Caco-2 (cell line): ENCODE data around the gene SLC5A11. TPM values are rescaled to one million over a fixed set of nuclear protein-coding genes. Genes with fewer than 3 reads are reported as not detected.

Source experiments
- BruUV-seq: library from RNA; stranded (reverse); fragments of 400-500 nt; replicated peaks from 2 replicates; lab custom pipeline; 2021; lab: Mats Ljungman, UMichigan
- CTCF ChIA-PET: fragments of 300-600 bp; sonication (Branson Sonifier 250); formaldehyde crosslinking; loops from one replicate; lab custom pipeline; 2022; ENCODE audit warnings: antibody characterized with exemption; lab: Charles Lee
- POLR2A ChIA-PET: fragments of 300-600 bp; sonication (Branson Sonifier 250); formaldehyde crosslinking; loops from one replicate; lab custom pipeline; 2022; ENCODE audit warnings: antibody characterized with exemption; lab: Charles Lee
- DNase-seq, 2 experiments: peaks; one replicate each; pipeline versions ENCODE4 v3.0.0 to v3.0.0-alpha.2; 2020 to 2022
- H3K27me3 ChIP-seq: replicated peaks from 2 replicates; pipeline ENCODE4 v1.6.0; 2011; ENCODE audit warnings: low read length; ENCODE audit not compliant: control insufficient read depth, insufficient read depth
- H3K36me3 ChIP-seq: 2 replicates; pipeline ENCODE4 v1.5.1; 2011; ENCODE audit warnings: low read length; ENCODE audit not compliant: control insufficient read depth, insufficient read depth
- H3K4me1 ChIP-seq: fragments of 250-450 bp; sonication (Bioruptor Pico); 2 replicates; pipeline ENCODE4 v1.5.1; 2020; ENCODE audit warnings: mild to moderate bottlenecking
- H3K4me3 ChIP-seq: 2 replicates; pipeline ENCODE4 v1.5.1; 2011; ENCODE audit warnings: low read depth, mild to moderate bottlenecking, control low read depth, low read length
- H3K9me3 ChIP-seq: fragments of 250-450 bp; sonication (Bioruptor Pico); 2 replicates; pipeline ENCODE4 v1.5.1; 2020; ENCODE audit warnings: mild to moderate bottlenecking, moderate library complexity
- H3K27ac Mint-ChIP-seq: one replicate; pipeline ENCODE4 v1.8.0; 2022; ENCODE audit warnings: mixed read lengths; ENCODE audit not compliant: unreplicated experiment
- H3K27me3 Mint-ChIP-seq: one replicate; pipeline ENCODE4 v1.8.0; 2022; ENCODE audit warnings: mixed read lengths; ENCODE audit not compliant: insufficient read depth, unreplicated experiment
- H3K36me3 Mint-ChIP-seq: one replicate; pipeline ENCODE4 v1.8.0; 2022; ENCODE audit warnings: mild to moderate bottlenecking, mixed read lengths; ENCODE audit not compliant: insufficient read depth, unreplicated experiment
- H3K4me1 Mint-ChIP-seq: one replicate; pipeline ENCODE4 v1.8.0; 2022; ENCODE audit warnings: low read depth, mixed read lengths; ENCODE audit not compliant: unreplicated experiment
- H3K4me3 Mint-ChIP-seq: one replicate; pipeline ENCODE4 v1.8.0; 2022; ENCODE audit warnings: mild to moderate bottlenecking, moderate library complexity, mixed read lengths; ENCODE audit not compliant: unreplicated experiment
- H3K9me3 Mint-ChIP-seq: one replicate; pipeline ENCODE4 v1.8.0; 2022; ENCODE audit warnings: mixed read lengths; ENCODE audit not compliant: unreplicated experiment
- intact Hi-C: fragments of 100-400 bp; cut with micrococcal nuclease; formaldehyde crosslinking; loops from one replicate; pipeline ENCODE4 v1.10.0; 2022; ENCODE audit not compliant: unreplicated experiment
- total RNA-seq: library from RNA; stranded (reverse); gene quantifications from 2 replicates; pipeline ENCODE4 v1.2.3, GENCODE V29; 2022
- TF ChIP-seq, protein P1 (sequence below), 2 experiments: fragments of 200-600 bp in 1 of 2; IDR thresholded peaks; 1 replicate in 1 of 2; 2 replicates in 1 of 2; pipeline versions ENCODE4 v1.5.1 to v1.8.0; 2011 to 2022; ENCODE audit warnings: antibody characterized with exemption in 1 of 2, control low read depth in 1 of 2, inconsistent platforms in 1 of 2, low read depth in 1 of 2, low read length in 1 of 2, mild to moderate bottlenecking in 1 of 2, moderate library complexity in 1 of 2; ENCODE audit not compliant: insufficient read depth in 1 of 2, severe bottlenecking in 1 of 2, unreplicated experiment in 1 of 2

SLC5A11 gene
- total RNA-seq, 1 experiment from 2014 or later: 0.95 TPM

GRCh38 chr16:24834459-24835335 lies 11.1 kb upstream of the SLC5A11 start:
- H3K27me3 ChIP-seq: no peaks in the 10 kb centered on the region
- peak; percentile 56 to 58 for DNase-seq
- H3K36me3 ChIP-seq: no peaks in the 10 kb centered on the region
- no peak overlapping the region for H3K4me3 Mint-ChIP-seq
- H3K9me3 ChIP-seq: no peaks in the 10 kb centered on the region
- intact Hi-C loops: loop anchor here (1.0 to 2.0 kb wide), 2 partner anchors 81 to 276 kb away; partner anchors contain the start of gene LCMT1
- H3K4me1 ChIP-seq: peaks cover 23% of the 10 kb centered on the region
- CTCF ChIA-PET: interaction anchor here (0.6 to 1.2 kb wide), 9 partner anchors 13 to 317 kb away, joined by 3 to 5 read pairs (median 4); no protein-coding TSS in a partner anchor
- H3K27me3 Mint-ChIP-seq: no peaks in the 10 kb centered on the region
- no peak overlapping the region for H3K27ac Mint-ChIP-seq
- POLR2A ChIA-PET: no interaction called here
- BruUV-seq: no TSS peak
- peaks cover 7% of the 10 kb centered on the region for H3K4me1 Mint-ChIP-seq
- peaks cover 5% of the 10 kb centered on the region for H3K36me3 Mint-ChIP-seq
- TF ChIP-seq, protein P1, sequence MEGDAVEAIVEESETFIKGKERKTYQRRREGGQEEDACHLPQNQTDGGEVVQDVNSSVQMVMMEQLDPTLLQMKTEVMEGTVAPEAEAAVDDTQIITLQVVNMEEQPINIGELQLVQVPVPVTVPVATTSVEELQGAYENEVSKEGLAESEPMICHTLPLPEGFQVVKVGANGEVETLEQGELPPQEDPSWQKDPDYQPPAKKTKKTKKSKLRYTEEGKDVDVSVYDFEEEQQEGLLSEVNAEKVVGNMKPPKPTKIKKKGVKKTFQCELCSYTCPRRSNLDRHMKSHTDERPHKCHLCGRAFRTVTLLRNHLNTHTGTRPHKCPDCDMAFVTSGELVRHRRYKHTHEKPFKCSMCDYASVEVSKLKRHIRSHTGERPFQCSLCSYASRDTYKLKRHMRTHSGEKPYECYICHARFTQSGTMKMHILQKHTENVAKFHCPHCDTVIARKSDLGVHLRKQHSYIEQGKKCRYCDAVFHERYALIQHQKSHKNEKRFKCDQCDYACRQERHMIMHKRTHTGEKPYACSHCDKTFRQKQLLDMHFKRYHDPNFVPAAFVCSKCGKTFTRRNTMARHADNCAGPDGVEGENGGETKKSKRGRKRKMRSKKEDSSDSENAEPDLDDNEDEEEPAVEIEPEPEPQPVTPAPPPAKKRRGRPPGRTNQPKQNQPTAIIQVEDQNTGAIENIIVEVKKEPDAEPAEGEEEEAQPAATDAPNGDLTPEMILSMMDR (IDR thresholded peaks at IDR 0.05; ENCODE audit: insufficient read depth in 1 of 2, low read depth in 1 of 2, low read length in 1 of 2, severe bottlenecking in 1 of 2, unreplicated experiment in 1 of 2): peak; percentile 47 to 79
- no peak overlapping the region for H3K4me3 ChIP-seq
- no peaks in the 10 kb centered on the region for H3K9me3 Mint-ChIP-seq

GRCh38 chr16:24836836-24837235 lies 8.9 kb upstream of the SLC5A11 start:
- no peaks in the 10 kb centered on the region for H3K9me3 ChIP-seq
- H3K36me3 ChIP-seq: no peaks in the 10 kb centered on the region
- no peak overlapping the region for H3K4me3 ChIP-seq
- CTCF ChIA-PET: no interaction called here
- H3K4me1 Mint-ChIP-seq: peaks cover 19% of the 10 kb centered on the region
- peaks cover 5% of the 10 kb centered on the region for H3K36me3 Mint-ChIP-seq
- no peaks in the 10 kb centered on the region for H3K9me3 Mint-ChIP-seq
- peaks cover 29% of the 10 kb centered on the region for H3K4me1 ChIP-seq
- no peaks in the 10 kb centered on the region for H3K27me3 Mint-ChIP-seq
- no peaks in the 10 kb centered on the region for H3K27me3 ChIP-seq
- DNase-seq: peak in 1 of 2 experiments; percentile 11
- no peak overlapping the region for H3K4me3 Mint-ChIP-seq
- BruUV-seq: no TSS peak
- POLR2A ChIA-PET: no interaction called here
- intact Hi-C loops: no loop called here
- no peak overlapping the region for H3K27ac Mint-ChIP-seq
- TF ChIP-seq, protein P1 (IDR thresholded peaks at IDR 0.05; ENCODE audit: insufficient read depth in 1 of 2, low read depth in 1 of 2, low read length in 1 of 2, severe bottlenecking in 1 of 2, unreplicated experiment in 1 of 2): no peak

DNA sequence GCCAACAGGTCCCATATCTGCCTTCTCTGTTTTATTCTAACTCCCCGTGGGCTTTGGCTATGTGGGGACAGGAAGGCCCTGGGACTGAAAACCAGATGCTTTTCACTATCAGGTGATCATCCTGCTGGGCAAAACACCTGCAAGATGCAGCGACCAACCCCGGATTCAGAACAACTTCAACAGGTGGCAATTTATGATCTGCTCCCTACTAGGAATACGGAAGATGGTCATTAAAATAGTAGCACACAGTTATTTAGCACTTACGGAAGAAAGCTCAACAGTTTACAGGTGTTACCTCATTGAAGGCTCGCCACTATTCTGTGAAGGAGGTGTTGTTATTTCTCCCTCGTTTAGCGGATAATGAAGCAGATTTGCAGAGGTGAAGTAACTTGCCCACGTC lies 7.8 kb upstream of the SLC5A11 start:
- BruUV-seq: no TSS peak
- POLR2A ChIA-PET: no interaction called here
- CTCF ChIA-PET: no interaction called here

More for the DNA sequence above, 7.8 kb upstream of the SLC5A11 start:
- no peaks in the 10 kb centered on the region for H3K9me3 Mint-ChIP-seq
- H3K4me3 ChIP-seq: no peak overlapping the region
- H3K4me1 ChIP-seq: peaks cover 29% of the 10 kb centered on the region
- no peaks in the 10 kb centered on the region for H3K9me3 ChIP-seq
- H3K36me3 Mint-ChIP-seq: peaks cover 5% of the 10 kb centered on the region
- H3K27me3 Mint-ChIP-seq: no peaks in the 10 kb centered on the region
- H3K4me3 Mint-ChIP-seq: no peak overlapping the region
- H3K27me3 ChIP-seq: no peaks in the 10 kb centered on the region
- H3K4me1 Mint-ChIP-seq: peaks cover 19% of the 10 kb centered on the region
- H3K36me3 ChIP-seq: no peaks in the 10 kb centered on the region
- intact Hi-C loops: no loop called here
- TF ChIP-seq, protein P1 (IDR thresholded peaks at IDR 0.05; ENCODE audit: insufficient read depth in 1 of 2, low read depth in 1 of 2, low read length in 1 of 2, severe bottlenecking in 1 of 2, unreplicated experiment in 1 of 2): no peak
- no peak overlapping the region for H3K27ac Mint-ChIP-seq
- no peak for DNase-seq
